ENCODE data around the gene MYL3.

DNA sequence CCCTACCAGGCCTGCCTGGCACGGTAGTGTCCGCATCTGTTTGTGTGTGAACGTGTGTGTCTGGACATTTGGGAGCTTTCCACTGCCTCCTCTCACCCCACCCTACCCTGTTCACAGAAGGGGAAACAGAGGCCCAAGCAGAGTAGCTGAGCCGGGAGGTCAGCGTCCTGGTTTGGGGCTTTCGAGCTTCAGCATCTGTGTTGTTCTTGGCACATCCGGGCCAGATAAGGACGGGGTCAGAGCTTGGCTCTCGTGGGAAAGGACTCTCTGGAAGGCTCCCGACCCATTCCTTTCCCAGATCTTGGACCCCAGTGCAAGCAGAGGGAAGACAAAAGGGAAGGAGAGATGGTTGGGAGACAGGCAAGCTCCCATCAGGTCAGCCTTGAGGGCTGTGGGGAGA is 8.0 kb upstream of the MYL3 start:
- TF ChIP-seq POLR2A (IDR thresholded peaks at IDR 0.05; ENCODE audit: low read length), result no peak
- TF ChIP-seq GATA1 (IDR thresholded peaks at IDR 0.05; ENCODE audit: low read depth, low read length), result no peak

Data from erythroblast (primary cell).